Spleen (tissue), 11 donors: ENCODE measurements around the gene MAP3K5. TPM values are rescaled to one million over a fixed set of nuclear protein-coding genes. Genes with fewer than 3 reads are reported as not detected.

Source experiments
- DNase-seq: peaks from one replicate; pipeline ENCODE4 v3.0.0-alpha.2; 2020
- H3K27ac ChIP-seq, 8 donors: fragments of 200-600 bp; sonication (generic) in 7 of 8; 1 replicate in 4 of 8; 2 replicates in 4 of 8; pipeline versions ENCODE4 v1.5.0 to v1.8.0; 2016 to 2021; ENCODE audit warnings: inconsistent platforms in 4 of 8, mild to moderate bottlenecking in 4 of 8, moderate library complexity in 1 of 8
- H3K27me3 ChIP-seq, 7 donors: fragments of 200-600 bp; sonication (generic) in 6 of 7; replicated peaks in 1 of 7; 1 replicate in 4 of 7; 2 replicates in 3 of 7; pipeline versions ENCODE4 v1.5.0 to v1.8.0; 2016 to 2021; ENCODE audit warnings: inconsistent platforms in 3 of 7, mild to moderate bottlenecking in 1 of 7
- H3K36me3 ChIP-seq, 6 donors: fragments of 200-600 bp; sonication (generic) in 5 of 6; 1 replicate in 4 of 6; 2 replicates in 2 of 6; pipeline versions ENCODE4 v1.5.0 to v1.8.0; 2016 to 2021; ENCODE audit warnings: inconsistent platforms in 2 of 6
- H3K4me1 ChIP-seq, 6 donors: fragments of 200-600 bp; sonication (generic) in 5 of 6; 1 replicate in 3 of 6; 2 replicates in 3 of 6; pipeline versions ENCODE4 v1.5.0 to v1.8.0; 2016 to 2021; ENCODE audit warnings: inconsistent platforms in 3 of 6
- H3K4me3 ChIP-seq, 8 donors: fragments of 200-600 bp; sonication (generic) in 7 of 8; 1 replicate in 4 of 8; 2 replicates in 4 of 8; pipeline versions ENCODE4 v1.5.0 to v1.8.0; 2016 to 2021; ENCODE audit warnings: inconsistent platforms in 4 of 8, mild to moderate bottlenecking in 4 of 8, moderate library complexity in 2 of 8
- H3K9me3 ChIP-seq, 8 donors: fragments of 200-600 bp; sonication (generic) in 7 of 8; 1 replicate in 4 of 8; 2 replicates in 4 of 8; pipeline versions ENCODE4 v1.5.0 to v1.8.0; 2016 to 2021; ENCODE audit warnings: inconsistent platforms in 4 of 8
- CTCF ChIP-seq, 11 experiments: fragments of 200-600 bp in 7 of 11; fragments of 450-650 bp in 4 of 11; sonication (generic) in 4 of 11; IDR thresholded peaks in 8 of 11; conservative IDR thresholded peaks in 3 of 11; 1 replicate in 7 of 11; 2 replicates in 4 of 11; pipeline versions ENCODE4 v1.4.0 to v1.8.0; 2016 to 2021; ENCODE audit warnings: antibody characterized with exemption in 11 of 11, inconsistent platforms in 4 of 11, mild to moderate bottlenecking in 1 of 11
- POLR2A ChIP-seq, 3 donors: fragments of 450-650 bp; IDR thresholded peaks; one replicate each; pipeline ENCODE4 v1.5.1; 2017; ENCODE audit warnings: antibody characterized with exemption in 3 of 3, mild to moderate bottlenecking in 1 of 3
- POLR2AphosphoS5 ChIP-seq, 3 donors: sonication (generic); formaldehyde crosslinking; IDR thresholded peaks; one replicate each; pipeline ENCODE4 v1.5.1; 2017; ENCODE audit warnings: antibody characterized with exemption in 3 of 3
- WGBS, 5 donors: extraction: QIAGEN DNeasy Blood & Tissue Kit in 3 of 5; methylation state at CpG; one replicate each; pipeline versions ENCODE4 v1.1.5 to v1.1.7; 2013 to 2018; 5-methylcytosine and 5-hydroxymethylcytosine counted together
- intact Hi-C: fragments of 100-400 bp; cut with DNase I; formaldehyde crosslinking; loops from one replicate; pipeline ENCODE4 v1.15.0; 2023; ENCODE audit warnings: low total_unique reads
- polyA plus RNA-seq, 3 donors: library from polyadenylated mRNA; stranded (reverse); fragments of 200-250 nt; gene quantifications; one replicate each; pipeline ENCODE4 v1.2.1, GENCODE V29; 2013
- total RNA-seq, 7 donors: library from RNA; depleted of rRNA in 3 of 7; stranded (reverse); fragments of >200 nt in 3 of 7; fragmentation: NEBNext Ultra II Directional in 4 of 7; extraction: Animal tissue kit (Norgen Biotek cat#: 25700) in 4 of 7; gene quantifications; one replicate each; pipeline versions ENCODE4 v1.1.0 to v1.2.1, GENCODE V29; 2016 to 2021
- donor health status: healthy with polysubstance abuse.
- donor health status: DM: no; HTN: no; CAD: no; lungs with moderate emphysema.
- donor health status: DM: no; HTN: no; CAD: no.
- donor health status: Bipolar disorder and iron deficiency.
- donor health status: healthy.
- donor health status: DM: no; HTN: no; CAD: no.
- donor health status: DM: yes; HTN: yes; CAD: no.

The MAP3K5 gene
- total and polyA plus RNA-seq, 10 donors = 7.2 to 55.0 (median 33.2) TPM

DNA sequence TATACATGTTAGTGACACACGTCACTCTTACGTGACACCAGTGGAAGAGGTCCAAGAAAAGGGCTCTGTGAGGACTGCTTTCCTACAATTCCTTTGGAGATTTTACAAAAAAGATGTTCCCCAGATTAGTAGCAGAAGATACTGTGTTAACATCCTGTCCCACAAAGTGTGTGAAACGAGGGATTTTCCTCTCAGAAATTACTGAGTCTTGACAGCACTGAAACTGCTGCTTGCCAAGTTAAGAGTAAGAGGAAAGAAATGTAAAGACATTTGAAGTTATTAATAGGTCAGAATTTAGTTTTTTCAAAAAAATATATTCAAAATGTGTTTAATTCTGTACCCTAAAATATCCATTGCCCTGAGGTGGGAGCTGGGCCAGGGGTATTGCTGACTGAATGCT is 183.3 kb downstream of the MAP3K5 start:
- DNase-seq = no peak
- Histone ChIP-seq H3K27ac (peak overlapping the region in 2 of 8 donors; percentile 50 to 60), H3K4me1 (peaks cover 0 to 19% (median 3%) of the 10 kb centered on the region in 6 donors), H3K4me3 (no peak overlapping the region), H3K9me3 (no peaks in the 10 kb centered on the region), H3K27me3 (no peaks in the 10 kb centered on the region), H3K36me3 (peaks cover 1 to 96% (median 33%) of the 10 kb centered on the region in 6 donors)
- intact Hi-C loops = no loop called here
- TF ChIP-seq POLR2AphosphoS5 (IDR thresholded peaks at IDR 0.05) (no peak), CTCF (IDR thresholded peaks at IDR 0.05 in 8 of 11, conservative IDR thresholded peaks at IDR 0.05 in 3 of 11) (no peak), POLR2A (IDR thresholded peaks at IDR 0.05) (no peak)
- WGBS, 5 donors = 81 to 89% (median 85%) methylated on average over 3 of the region's 3 CpGs

GRCh38 chr6:136607932-136608772 is 184.1 kb downstream of the MAP3K5 start:
- H3K4me3 ChIP-seq = no peak overlapping the region
- H3K27me3 ChIP-seq = no peaks in the 10 kb centered on the region
- no peak overlapping the region for H3K27ac ChIP-seq
- no peak for TF ChIP-seq POLR2A (IDR thresholded peaks at IDR 0.05)
- no peak for TF ChIP-seq POLR2AphosphoS5 (IDR thresholded peaks at IDR 0.05)
- peak; percentile 64 to 89 (median 80) for TF ChIP-seq CTCF (IDR thresholded peaks at IDR 0.05 in 8 of 11, conservative IDR thresholded peaks at IDR 0.05 in 3 of 11)
- DNase-seq = peak; percentile 79
- H3K36me3 ChIP-seq = peaks cover 0 to 96% (median 30%) of the 10 kb centered on the region in 6 donors
- WGBS, 5 donors = 73 to 84% (median 75%) methylated on average over 12 of the region's 12 CpGs
- H3K9me3 ChIP-seq = no peaks in the 10 kb centered on the region
- intact Hi-C loops = no loop called here
- H3K4me1 ChIP-seq = peaks cover 0 to 19% (median 3%) of the 10 kb centered on the region in 6 donors

- Histone ChIP-seq H3K9me3 (no peaks in the 10 kb centered on the region), H3K4me3 (no peak overlapping the region), H3K4me1 (peaks cover 0 to 19% (median 3%) of the 10 kb centered on the region in 6 donors), H3K36me3 (peaks cover 0 to 96% (median 25%) of the 10 kb centered on the region in 6 donors), H3K27me3 (no peaks in the 10 kb centered on the region), H3K27ac (no peak overlapping the region)
- intact Hi-C loops = no loop called here
- TF ChIP-seq CTCF (IDR thresholded peaks at IDR 0.05 in 8 of 11, conservative IDR thresholded peaks at IDR 0.05 in 3 of 11) (no peak), POLR2AphosphoS5 (IDR thresholded peaks at IDR 0.05) (no peak), POLR2A (IDR thresholded peaks at IDR 0.05) (no peak)
- no peak for DNase-seq
- WGBS, 5 donors = 92 to 96% (median 94%) methylated on average over 3 of the region's 3 CpGs
Observed at GRCh38 chr6:136607204-136607931, 184.9 kb downstream of the MAP3K5 start.
